ENCODE data around the gene OR10H2. TPM values are rescaled to one million over a fixed set of nuclear protein-coding genes. Genes with fewer than 3 reads are reported as not detected.
"Not testable (repeated sequence)": the region's sequence is repeated elsewhere in the genome, so short reads cannot be mapped to it uniquely, and the experiment has no call there.

Gene OR10H2
- total RNA-seq, 5 donors from 2014 or later (not counting 1 experiment from before 2014, with no cell fraction given) = not detected

GRCh38 chr19:15740785-15741184 is 13.0 kb downstream of the OR10H2 start:
- no peaks in the 10 kb centered on the region for H3K4me1 ChIP-seq (ENCODE audit: control insufficient read depth in 1 of 2, extremely low read depth in 1 of 2, insufficient read depth in 2 of 2, low read length in 2 of 2)
- H3K4me3 ChIP-seq (ENCODE audit: control insufficient read depth in 1 of 2, extremely low read depth in 1 of 2, low read length in 1 of 2) = no peak overlapping the region
- Mint-ChIP-seq H3K4me1 (no peaks in the 10 kb centered on the region), H3K27me3 (peaks cover 26 to 30% of the 10 kb centered on the region in 2 donors), H3K9me3 (peaks cover 7 to 12% (median 9%) of the 10 kb centered on the region in 3 donors), H3K36me3 (peaks cover 6% of the 10 kb centered on the region), H3K27ac (no peak overlapping the region), H3K4me3 (no peak overlapping the region)
- H3K27ac ChIP-seq (ENCODE audit: low read length) = no peak overlapping the region
- POLR2A ChIA-PET = no interaction called here
- no peaks in the 10 kb centered on the region for H3K36me3 ChIP-seq (ENCODE audit: control insufficient read depth in 2 of 2, extremely low read depth in 1 of 2, insufficient read depth in 1 of 2, low read length in 1 of 2)
- H3K9me3 ChIP-seq = peaks cover 8% of the 10 kb centered on the region
- WGBS (ENCODE audit: insufficient coverage) = 57% methylated on average over 1 of the region's 1 CpG
- ATAC-seq (replicated peaks in 1 of 4) (no peak), DNase-seq (no peak)
- CTCF ChIA-PET = no interaction called here
- peaks cover 0 to 8% of the 10 kb centered on the region in 2 experiments for H3K27me3 ChIP-seq (replicated peaks in 1 of 2; ENCODE audit: control insufficient read depth in 2 of 2, extremely low read depth in 1 of 2, insufficient read depth in 2 of 2, low read length in 1 of 2)

GRCh38 chr19:15748239-15748638 is 20.4 kb downstream of the OR10H2 start:
- POLR2A ChIA-PET = no interaction called here
- Histone ChIP-seq H3K27ac (ENCODE audit: low read length) (no peak overlapping the region), H3K4me3 (ENCODE audit: control insufficient read depth in 1 of 2, extremely low read depth in 1 of 2, low read length in 1 of 2) (no peak overlapping the region), H3K27me3 (replicated peaks in 1 of 2; ENCODE audit: control insufficient read depth in 2 of 2, extremely low read depth in 1 of 2, insufficient read depth in 2 of 2, low read length in 1 of 2) (peaks cover 4 to 8% of the 10 kb centered on the region in 2 experiments), H3K9me3 (no peaks in the 10 kb centered on the region), H3K4me1 (ENCODE audit: control insufficient read depth in 1 of 2, extremely low read depth in 1 of 2, insufficient read depth in 2 of 2, low read length in 2 of 2) (no peaks in the 10 kb centered on the region), H3K36me3 (ENCODE audit: control insufficient read depth in 2 of 2, extremely low read depth in 1 of 2, insufficient read depth in 1 of 2, low read length in 1 of 2) (no peaks in the 10 kb centered on the region)
- DNase-seq (no peak), ATAC-seq (replicated peaks in 1 of 4) (no peak)
- Mint-ChIP-seq H3K36me3 (no peaks in the 10 kb centered on the region), H3K27ac (no peak overlapping the region), H3K4me1 (no peaks in the 10 kb centered on the region), H3K4me3 (no peak overlapping the region), H3K27me3 (peaks cover 58 to 59% of the 10 kb centered on the region in 2 donors), H3K9me3 (peaks cover 0 to 4% (median 0%) of the 10 kb centered on the region in 3 donors)
- no CpG with 5 or more reads among the region's 2 CpGs for WGBS (ENCODE audit: insufficient coverage)
- CTCF ChIA-PET = no interaction called here

- Mint-ChIP-seq H3K27me3 (peaks cover 68 to 85% of the 10 kb centered on the region in 2 donors), H3K4me1 (peaks cover 0 to 4% (median 0%) of the 10 kb centered on the region in 3 donors), H3K36me3 (peaks cover 5% of the 10 kb centered on the region), H3K4me3 (no peak overlapping the region), H3K9me3 (peaks cover 6 to 11% (median 6%) of the 10 kb centered on the region in 3 donors), H3K27ac (no peak overlapping the region)
- Histone ChIP-seq H3K27me3 (replicated peaks in 1 of 2; ENCODE audit: control insufficient read depth in 2 of 2, extremely low read depth in 1 of 2, insufficient read depth in 2 of 2, low read length in 1 of 2) (peaks cover 0 to 27% of the 10 kb centered on the region in 2 experiments), H3K4me1 (ENCODE audit: control insufficient read depth in 1 of 2, extremely low read depth in 1 of 2, insufficient read depth in 2 of 2, low read length in 2 of 2) (peaks cover 0 to 2% of the 10 kb centered on the region in 2 experiments), H3K27ac (ENCODE audit: low read length) (no peak overlapping the region), H3K9me3 (no peaks in the 10 kb centered on the region), H3K4me3 (ENCODE audit: control insufficient read depth in 1 of 2, extremely low read depth in 1 of 2, low read length in 1 of 2) (no peak overlapping the region), H3K36me3 (ENCODE audit: control insufficient read depth in 2 of 2, extremely low read depth in 1 of 2, insufficient read depth in 1 of 2, low read length in 1 of 2) (no peaks in the 10 kb centered on the region)
- DNase-seq (no peak), ATAC-seq (replicated peaks in 1 of 4) (no peak)
- 75% methylated on average over 2 of the region's 2 CpGs for WGBS (ENCODE audit: insufficient coverage)
- ChIA-PET CTCF (no interaction called here), POLR2A (interaction anchor here in 1 of 2 donors (0.6 kb wide), 1 partner anchor 131 kb away, joined by 6 read pairs; no protein-coding TSS in a partner anchor)
Observed at GRCh38 chr19:15758379-15758778, 30.6 kb downstream of the OR10H2 start.

GRCh38 chr19:15759962-15760565 is 32.2 kb downstream of the OR10H2 start:
- Mint-ChIP-seq H3K27me3 (peaks cover 65 to 72% of the 10 kb centered on the region in 2 donors), H3K4me1 (peaks cover 0 to 4% (median 0%) of the 10 kb centered on the region in 3 donors), H3K9me3 (peaks cover 6 to 11% (median 9%) of the 10 kb centered on the region in 3 donors), H3K27ac (no peak overlapping the region), H3K36me3 (peaks cover 5% of the 10 kb centered on the region), H3K4me3 (no peak overlapping the region)
- POLR2A ChIA-PET = no interaction called here
- no peak for ATAC-seq (replicated peaks in 1 of 4)
- CTCF ChIA-PET = interaction anchor here in 1 of 2 donors (0.6 kb wide), 2 partner anchors 267 to 311 kb away, joined by 7 to 13 read pairs; no protein-coding TSS in a partner anchor
- WGBS (ENCODE audit: insufficient coverage) = 27% methylated on average over 17 of the region's 28 CpGs
- Histone ChIP-seq H3K27ac (ENCODE audit: low read length) (no peak overlapping the region), H3K4me1 (ENCODE audit: control insufficient read depth in 1 of 2, extremely low read depth in 1 of 2, insufficient read depth in 2 of 2, low read length in 2 of 2) (peaks cover 0 to 2% of the 10 kb centered on the region in 2 experiments), H3K4me3 (ENCODE audit: control insufficient read depth in 1 of 2, extremely low read depth in 1 of 2, low read length in 1 of 2) (no peak overlapping the region), H3K9me3 (no peaks in the 10 kb centered on the region), H3K36me3 (ENCODE audit: control insufficient read depth in 2 of 2, extremely low read depth in 1 of 2, insufficient read depth in 1 of 2, low read length in 1 of 2) (no peaks in the 10 kb centered on the region), H3K27me3 (replicated peaks in 1 of 2; ENCODE audit: control insufficient read depth in 2 of 2, extremely low read depth in 1 of 2, insufficient read depth in 2 of 2, low read length in 1 of 2) (peaks cover 0 to 26% of the 10 kb centered on the region in 2 experiments)
- DNase-seq = no peak

- Mint-ChIP-seq H3K36me3 (no peaks in the 10 kb centered on the region), H3K4me3 (no peak overlapping the region), H3K27me3 (peaks cover 42 to 53% of the 10 kb centered on the region in 2 donors), H3K4me1 (no peaks in the 10 kb centered on the region), H3K9me3 (no peaks in the 10 kb centered on the region), H3K27ac (no peak overlapping the region)
- WGBS (ENCODE audit: insufficient coverage) = 51% methylated on average over 5 of the region's 6 CpGs
- Histone ChIP-seq H3K9me3 (no peaks in the 10 kb centered on the region), H3K36me3 (ENCODE audit: control insufficient read depth in 2 of 2, extremely low read depth in 1 of 2, insufficient read depth in 1 of 2, low read length in 1 of 2) (no peaks in the 10 kb centered on the region), H3K4me1 (ENCODE audit: control insufficient read depth in 1 of 2, extremely low read depth in 1 of 2, insufficient read depth in 2 of 2, low read length in 2 of 2) (no peaks in the 10 kb centered on the region), H3K4me3 (ENCODE audit: control insufficient read depth in 1 of 2, extremely low read depth in 1 of 2, low read length in 1 of 2) (no peak overlapping the region), H3K27me3 (replicated peaks in 1 of 2; ENCODE audit: control insufficient read depth in 2 of 2, extremely low read depth in 1 of 2, insufficient read depth in 2 of 2, low read length in 1 of 2) (peaks cover 0 to 19% of the 10 kb centered on the region in 2 experiments), H3K27ac (ENCODE audit: low read length) (no peak overlapping the region)
- ATAC-seq (replicated peaks in 1 of 4) (no peak), DNase-seq (peak in 1 of 35 experiments; percentile 8)
- ChIA-PET CTCF (no interaction called here), POLR2A (no interaction called here)
Observed at GRCh38 chr19:15769586-15769985, 41.8 kb downstream of the OR10H2 start.

- H3K36me3 ChIP-seq (ENCODE audit: control insufficient read depth in 2 of 2, extremely low read depth in 1 of 2, insufficient read depth in 1 of 2, low read length in 1 of 2); H3K4me1 Mint-ChIP-seq; H3K4me3 ChIP-seq (ENCODE audit: control insufficient read depth in 1 of 2, extremely low read depth in 1 of 2, low read length in 1 of 2); H3K27ac Mint-ChIP-seq; POLR2A ChIA-PET; H3K36me3 Mint-ChIP-seq; ATAC-seq (replicated peaks in 1 of 4); H3K4me3 Mint-ChIP-seq; H3K9me3 Mint-ChIP-seq; DNase-seq; H3K27ac ChIP-seq (ENCODE audit: low read length); CTCF ChIA-PET; H3K9me3 ChIP-seq; H3K4me1 ChIP-seq (ENCODE audit: control insufficient read depth in 1 of 2, extremely low read depth in 1 of 2, insufficient read depth in 2 of 2, low read length in 2 of 2): not testable (repeated sequence)
- H3K27me3 Mint-ChIP-seq = peaks cover 49 to 52% of the 10 kb centered on the region in 2 donors
- H3K27me3 ChIP-seq (replicated peaks in 1 of 2; ENCODE audit: control insufficient read depth in 2 of 2, extremely low read depth in 1 of 2, insufficient read depth in 2 of 2, low read length in 1 of 2) = peaks cover 0 to 28% of the 10 kb centered on the region in 2 experiments
- no CpG with 5 or more reads among the region's 3 CpGs for WGBS (ENCODE audit: insufficient coverage)
Observed at GRCh38 chr19:15774159-15774558, 46.3 kb downstream of the OR10H2 start.
